Activated CD4-positive, alpha-beta T cell treated with anti-CD3 and anti-CD28 coated beads for 1 hour (primary cell): Measurements from ENCODE around the gene NOD2.
A peak's percentile ranks its signal among the peaks of the same experiment; 100 is the strongest.

ENCODE experiments used
- DNase-seq: peaks from one replicate; pipeline ENCODE4 v3.0.0-alpha.2; 2020

NOD2 gene

GRCh38 chr16:50671644-50672260 is 21.7 kb upstream of the NOD2 start:
- DNase-seq = no peak

- DNase-seq = no peak
Observed at GRCh38 chr16:50673496-50674275, 19.7 kb upstream of the NOD2 start.

GRCh38 chr16:50674831-50675230 is 18.6 kb upstream of the NOD2 start:
- no peak for DNase-seq

GRCh38 chr16:50675686-50676610 is 17.5 kb upstream of the NOD2 start:
- no peak for DNase-seq

- DNase-seq = no peak
Observed at GRCh38 chr16:50676684-50677225, 16.7 kb upstream of the NOD2 start.

GRCh38 chr16:50677351-50677750 is 16.1 kb upstream of the NOD2 start:
- DNase-seq = no peak

- no peak for DNase-seq
Observed at GRCh38 chr16:50678531-50678930, 14.9 kb upstream of the NOD2 start.

GRCh38 chr16:50679266-50679665 is 14.1 kb upstream of the NOD2 start:
- DNase-seq = no peak

GRCh38 chr16:50679676-50680555 is 13.5 kb upstream of the NOD2 start:
- DNase-seq = no peak

- no peak for DNase-seq
Observed at GRCh38 chr16:50680556-50680893, 12.9 kb upstream of the NOD2 start.

- DNase-seq = peak; percentile 55
Observed at GRCh38 chr16:50681021-50681885, 12.2 kb upstream of the NOD2 start, which contains the start of gene SNX20. TSS of gene SNX20 (minus strand) at chr16:50681312. CDS start at chr16:50677526, 3,786 bp downstream.

- no peak for DNase-seq
Observed at GRCh38 chr16:50683689-50684374, 9.6 kb upstream of the NOD2 start.

- no peak for DNase-seq
Observed at GRCh38 chr16:50684823-50685461, 8.5 kb upstream of the NOD2 start.

GRCh38 chr16:50685462-50686063 is 7.8 kb upstream of the NOD2 start:
- no peak for DNase-seq

GRCh38 chr16:50688083-50688482 is 5.3 kb upstream of the NOD2 start:
- no peak for DNase-seq

GRCh38 chr16:50688867-50689266 is 4.5 kb upstream of the NOD2 start:
- no peak for DNase-seq

GRCh38 chr16:50690177-50690576 is 3.2 kb upstream of the NOD2 start:
- no peak for DNase-seq

GRCh38 chr16:50692644-50692998 is 785 bp upstream of the NOD2 start:
- no peak for DNase-seq

GRCh38 chr16:50694206-50694605 is 800 bp downstream of the NOD2 start:
- no peak for DNase-seq
